SHP77 treated with DMSO at 0.1 percent for 48 hours (cell line): ENCODE results near the gene CCL5.

Experiments
- DNase-seq: peaks from one replicate; lab custom pipeline; 2025; lab: John Stamatoyannopoulos, UW

The CCL5 gene

GRCh38 chr17:35867574-35867973, 12.6 kb downstream of the CCL5 start:
- DNase-seq = no peak

DNA sequence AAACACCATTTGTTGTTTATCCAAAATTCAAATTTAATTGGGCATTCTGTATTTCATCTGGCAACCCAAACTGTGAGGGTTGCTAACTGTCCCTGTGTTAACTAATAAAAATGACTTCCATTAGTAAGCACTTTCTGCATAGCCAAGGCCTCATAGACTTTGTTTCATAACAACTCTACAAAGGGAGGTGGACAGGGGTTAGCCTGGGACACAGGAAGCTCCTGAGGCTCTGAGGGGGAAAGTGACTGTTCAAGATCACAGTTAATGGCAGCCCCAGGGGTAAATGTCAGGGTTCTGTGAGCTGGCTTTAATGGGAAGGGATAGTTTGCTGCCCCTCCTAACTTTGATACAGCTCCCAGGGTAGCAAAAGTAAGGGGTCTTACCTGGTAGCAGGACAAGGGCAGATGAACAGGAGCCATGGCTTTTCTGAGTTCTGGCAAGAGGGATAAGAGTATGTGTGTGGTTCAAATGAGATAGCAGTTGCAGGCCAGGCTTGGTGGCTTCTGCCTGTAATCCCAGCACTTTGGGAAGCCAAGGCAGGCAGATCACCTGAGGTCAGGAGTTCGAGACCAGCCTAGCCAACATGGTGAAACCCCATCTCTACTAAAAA, 13.7 kb downstream of the CCL5 start:
- no peak for DNase-seq

DNA sequence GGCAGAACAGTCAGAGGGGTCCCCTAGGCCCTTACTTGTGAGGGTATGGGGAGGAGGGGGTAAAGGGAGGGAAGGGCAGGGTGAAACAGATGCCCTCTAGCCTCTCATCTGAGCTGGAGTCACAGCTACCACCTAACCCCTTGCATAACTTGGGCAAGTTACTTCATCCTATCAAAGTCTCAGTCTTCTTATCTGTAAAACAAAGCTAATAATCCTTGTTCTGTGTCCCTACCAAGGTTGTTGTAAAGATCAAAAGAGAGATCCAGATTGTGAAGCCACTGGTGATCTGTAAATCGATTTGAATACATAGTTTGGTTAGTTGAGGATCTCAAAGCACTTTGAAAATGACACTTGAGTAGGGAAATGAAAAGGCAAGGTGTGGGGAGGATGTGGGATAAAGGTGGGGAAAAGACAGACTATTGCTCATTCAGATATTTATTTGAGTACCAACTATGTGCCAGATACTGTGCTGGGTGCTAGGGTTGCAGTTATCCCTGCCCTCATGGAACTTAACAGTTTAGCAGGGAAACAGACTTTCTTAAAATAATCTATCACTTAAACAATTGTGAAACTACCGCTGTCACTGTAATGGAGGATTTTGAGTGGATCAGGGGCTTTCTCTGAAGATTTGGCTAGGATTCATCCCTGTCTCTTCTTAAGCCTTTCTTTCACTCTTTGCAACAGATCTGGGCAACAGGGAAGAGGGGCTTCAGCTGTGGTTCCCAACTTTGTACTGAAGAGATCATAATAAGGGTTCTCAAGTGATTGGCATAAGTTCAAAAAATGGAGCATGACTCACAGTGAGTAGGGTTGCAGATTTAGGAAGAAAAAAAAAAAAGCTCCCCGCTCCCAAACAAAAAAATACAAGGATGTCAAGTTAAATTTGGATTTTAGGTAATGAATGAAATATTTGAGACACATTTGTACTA, 14.5 kb downstream of the CCL5 start:
- DNase-seq = no peak

DNA sequence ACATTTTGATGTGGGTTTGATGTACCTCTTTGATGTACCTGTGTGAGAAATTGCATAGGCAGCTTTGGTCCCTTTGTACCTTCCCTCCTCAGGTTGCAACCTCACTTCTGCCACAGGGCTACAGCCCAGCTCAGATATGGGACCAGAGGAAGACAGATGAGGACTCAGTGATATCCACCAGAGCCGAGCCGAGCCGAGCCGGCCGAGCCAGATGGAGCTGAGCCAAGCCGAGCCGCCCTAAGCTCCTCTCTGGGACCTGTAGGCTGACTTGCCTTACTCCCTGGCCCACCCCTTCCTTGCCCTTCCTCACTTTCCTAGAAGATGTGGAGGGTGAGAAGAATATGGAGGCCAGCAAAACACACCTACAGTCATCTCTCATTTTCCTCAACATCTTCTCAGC, 15.3 kb downstream of the CCL5 start:
- DNase-seq = no peak

- DNase-seq = no peak
These were observed 23.6 kb downstream of the CCL5 start for GRCh38 chr17:35856603-35857002.

DNA sequence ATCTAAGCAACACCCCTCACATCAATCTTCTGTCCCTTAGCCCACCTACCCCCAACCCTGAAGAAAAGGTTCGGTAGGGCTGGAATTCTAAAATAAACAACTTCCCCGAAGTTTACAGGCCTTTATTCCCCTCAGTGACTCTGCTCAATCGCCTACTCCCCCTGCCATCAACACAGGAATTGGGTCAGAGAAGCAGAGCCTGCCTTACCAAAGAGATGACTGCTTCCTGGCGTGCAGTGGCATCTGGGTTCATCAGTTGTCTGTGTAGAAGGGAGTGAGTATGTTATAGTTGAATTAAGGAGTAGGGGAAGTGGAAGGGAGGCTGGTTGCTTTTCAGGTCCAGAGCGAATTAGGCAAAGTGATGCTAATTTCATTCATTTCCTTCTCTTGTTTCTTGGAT, 24.2 kb downstream of the CCL5 start:
- DNase-seq = no peak

GRCh38 chr17:35849469-35850348, 30.5 kb downstream of the CCL5 start:
- peak; percentile 8 for DNase-seq

DNA sequence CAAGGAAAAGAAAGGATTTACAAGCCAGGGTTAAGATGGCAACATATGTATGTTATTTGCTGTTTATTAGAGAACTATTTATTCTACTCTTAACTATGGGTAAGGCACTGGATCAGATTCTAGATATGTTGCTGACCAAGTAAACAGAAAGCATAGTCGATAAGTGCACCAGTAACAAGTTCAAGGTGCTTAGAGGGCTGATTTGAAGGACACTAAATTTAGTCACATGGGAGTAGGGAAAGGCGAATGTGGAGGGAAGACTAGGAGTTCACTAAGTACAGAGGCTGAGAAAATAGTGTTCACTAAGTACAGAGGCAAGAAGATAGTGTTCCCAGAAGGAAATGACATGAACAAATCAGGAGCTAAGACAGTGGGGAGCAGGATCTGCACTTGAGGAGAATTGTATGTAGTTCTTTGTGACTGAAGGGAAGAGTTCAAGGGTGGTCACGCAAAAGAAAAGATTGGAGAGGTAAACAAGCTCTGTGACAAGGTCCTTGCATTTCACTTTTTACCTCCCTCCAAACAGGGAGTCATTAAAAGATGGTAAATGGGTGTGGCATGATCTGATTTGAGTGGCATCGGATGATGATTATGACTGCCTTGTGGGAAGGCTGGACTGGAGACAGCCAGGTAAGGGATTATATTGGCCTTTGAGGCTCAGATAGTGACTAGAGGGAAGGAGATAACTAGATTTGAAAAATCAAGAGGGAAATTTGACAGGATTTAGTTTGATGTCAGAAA, 32.4 kb downstream of the CCL5 start:
- DNase-seq = no peak

GRCh38 chr17:35847006-35847405, 33.2 kb downstream of the CCL5 start:
- no peak for DNase-seq

GRCh38 chr17:35846055-35846809, 33.9 kb downstream of the CCL5 start:
- no peak for DNase-seq

GRCh38 chr17:35844547-35844946, 35.6 kb downstream of the CCL5 start:
- no peak for DNase-seq

GRCh38 chr17:35843698-35844097, 36.5 kb downstream of the CCL5 start:
- DNase-seq = no peak

DNA sequence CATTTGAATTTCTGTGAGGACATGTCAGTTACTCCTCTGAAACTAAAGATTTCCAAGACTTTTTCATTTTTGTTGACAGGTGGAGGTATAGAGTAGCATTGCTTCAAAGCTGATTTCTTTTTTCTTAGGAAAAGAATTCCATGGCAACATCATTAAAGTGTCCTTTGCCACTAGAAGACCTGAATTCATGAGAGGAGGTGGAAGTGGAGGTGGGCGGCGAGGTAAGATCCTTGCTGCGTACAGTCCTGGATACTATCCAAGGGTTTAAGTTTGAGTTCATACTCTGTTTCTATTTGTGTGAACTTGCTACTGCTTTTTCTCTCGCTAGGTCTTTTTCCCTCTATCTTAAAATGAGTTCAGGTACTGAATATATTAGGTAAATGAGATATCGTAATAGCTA, 37.9 kb downstream of the CCL5 start:
- no peak for DNase-seq

DNA sequence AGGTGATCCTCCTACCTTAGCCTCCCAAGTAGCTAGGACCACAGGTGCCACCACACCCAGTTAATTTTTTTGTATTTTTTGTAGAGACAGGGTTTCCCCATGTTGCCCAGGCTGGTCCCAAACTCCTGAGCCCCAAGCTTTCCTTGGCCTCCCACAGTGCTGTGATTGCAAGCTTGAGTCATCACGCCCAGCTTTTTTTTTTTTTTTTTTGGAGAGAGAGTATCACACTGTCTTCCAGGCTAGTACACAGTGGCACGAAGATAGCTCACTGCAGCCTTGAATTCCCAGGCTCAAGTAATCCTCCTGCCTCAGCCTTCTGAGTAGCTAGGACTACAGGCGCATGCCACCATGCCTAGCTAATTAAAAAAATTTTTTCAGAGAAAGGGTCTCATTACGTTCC, 38.7 kb downstream of the CCL5 start:
- no peak for DNase-seq

GRCh38 chr17:35841101-35841500, 39.1 kb downstream of the CCL5 start:
- no peak for DNase-seq

DNA sequence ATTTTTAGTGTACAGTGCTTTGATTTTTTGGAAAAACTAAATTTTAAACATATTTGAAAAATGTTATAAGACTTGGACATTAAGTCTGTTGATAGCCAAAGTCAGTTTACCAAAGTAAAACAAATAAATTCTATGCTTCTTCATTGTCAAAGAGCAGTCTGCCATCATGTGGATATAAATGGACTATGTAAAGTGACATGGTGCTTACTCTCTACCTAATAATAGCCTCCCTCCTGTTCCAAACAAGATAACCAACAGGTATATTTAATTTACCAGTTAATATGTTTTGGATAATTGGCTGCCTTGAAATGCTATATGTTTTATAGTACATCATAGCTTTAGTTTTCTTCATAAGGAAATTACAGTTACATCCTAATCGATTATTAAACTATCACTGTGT, 55.0 kb downstream of the CCL5 start:
- DNase-seq = no peak
